Natural killer cell (primary cell): Measurements from ENCODE around the gene PABPC3. TPM values are rescaled to one million over a fixed set of nuclear protein-coding genes. Genes with fewer than 3 reads are reported as not detected.

ENCODE experiments used
- ATAC-seq, 3 donors: fragments of 150-1000 bp in 2 of 3; fragments of 200-7000 bp in 1 of 3; cut with Tn5 transposase; 1 replicate in 1 of 3; 2 replicates in 2 of 3; pipeline ENCODE4 v1.10.0; 2021; ENCODE audit warnings: mild to moderate bottlenecking in 2 of 3, moderate library complexity in 2 of 3
- DNase-seq, 2 donors: peaks; one replicate each; pipeline versions ENCODE4 v3.0.0 to v3.0.0-alpha.2; 2013 to 2021; ENCODE audit warnings: mixed read lengths in 1 of 2
- H3K27ac ChIP-seq: one replicate; pipeline ENCODE4 v1.5.1; 2013; ENCODE audit warnings: mild to moderate bottlenecking, low read length
- H3K27me3 ChIP-seq: one replicate; pipeline ENCODE4 v1.6.1; 2013; ENCODE audit warnings: low read length; ENCODE audit not compliant: control insufficient read depth, insufficient read depth
- H3K36me3 ChIP-seq: one replicate; pipeline ENCODE4 v1.6.1; 2013; ENCODE audit warnings: low read length; ENCODE audit not compliant: control insufficient read depth, insufficient read depth
- H3K4me1 ChIP-seq: one replicate; pipeline ENCODE4 v1.6.1; 2013; ENCODE audit warnings: low read length; ENCODE audit not compliant: control insufficient read depth, insufficient read depth
- H3K4me3 ChIP-seq: one replicate; pipeline ENCODE4 v1.5.1; 2013; ENCODE audit warnings: low read length
- H3K9me3 ChIP-seq: one replicate; pipeline ENCODE4 v1.6.1; 2013; ENCODE audit warnings: low read length; ENCODE audit not compliant: control insufficient read depth, insufficient read depth
- H3K27ac Mint-ChIP-seq, 2 donors: one replicate each; pipeline ENCODE4 v1.8.0; 2022; ENCODE audit warnings: mild to moderate bottlenecking in 2 of 2, mixed read lengths in 2 of 2, moderate library complexity in 1 of 2
- H3K27me3 Mint-ChIP-seq, 2 donors: one replicate each; pipeline ENCODE4 v1.8.0; 2022; ENCODE audit warnings: low read depth in 2 of 2, mixed read lengths in 2 of 2
- H3K36me3 Mint-ChIP-seq: one replicate; pipeline ENCODE4 v1.8.0; 2022; ENCODE audit warnings: mixed read lengths
- H3K4me1 Mint-ChIP-seq, 2 donors: one replicate each; pipeline ENCODE4 v1.8.0; 2022; ENCODE audit warnings: mixed read lengths in 2 of 2
- H3K4me3 Mint-ChIP-seq: one replicate; pipeline ENCODE4 v1.8.0; 2022; ENCODE audit warnings: mild to moderate bottlenecking, moderate library complexity, mixed read lengths
- H3K9me3 Mint-ChIP-seq, 2 donors: one replicate each; pipeline ENCODE4 v1.8.0; 2022; ENCODE audit warnings: mixed read lengths in 2 of 2
- CTCF ChIP-seq: fragments of 200-600 bp; IDR thresholded peaks from one replicate; pipeline ENCODE4 v1.8.0; 2022; ENCODE audit warnings: antibody characterized with exemption
- WGBS: methylation state at CpG from one replicate; pipeline ENCODE4 v1.1.7; 2013; ENCODE audit warnings: missing lambda C conversion rate; ENCODE audit not compliant: insufficient coverage; 5-methylcytosine and 5-hydroxymethylcytosine counted together
- intact Hi-C: fragments of 100-400 bp; cut with micrococcal nuclease; formaldehyde crosslinking; loops from one replicate; pipeline ENCODE4 v1.14.2; 2022
- total RNA-seq, 4 donors: library from RNA; stranded (reverse); fragments of 120-200 nt in 1 of 4; gene quantifications; one replicate each; pipeline versions ENCODE4 v1.2.3 to v1.2.4, GENCODE V29; 2013 to 2022

PABPC3 gene
- total RNA-seq, 3 donors from 2014 or later (not counting 1 experiment from before 2014, with no cell fraction given) = 0.18 to 0.21 (median 0.20) TPM

GRCh38 chr13:25085125-25085742, 10.7 kb upstream of the PABPC3 start:
- Histone ChIP-seq H3K9me3 (no peaks in the 10 kb centered on the region), H3K4me1 (no peaks in the 10 kb centered on the region), H3K27me3 (no peaks in the 10 kb centered on the region), H3K4me3 (no peak overlapping the region), H3K27ac (no peak overlapping the region), H3K36me3 (no peaks in the 10 kb centered on the region)
- H3K36me3 Mint-ChIP-seq = no peaks in the 10 kb centered on the region
- H3K27ac Mint-ChIP-seq = no peak overlapping the region
- no peaks in the 10 kb centered on the region for H3K9me3 Mint-ChIP-seq
- DNase-seq (peak in 1 of 2 donors; percentile 11), ATAC-seq (no peak)
- H3K4me3 Mint-ChIP-seq = no peak overlapping the region
- WGBS = 62% methylated on average over 6 of the region's 6 CpGs
- no peaks in the 10 kb centered on the region for H3K4me1 Mint-ChIP-seq
- peak; percentile 22 for TF ChIP-seq CTCF
- intact Hi-C loops = no loop called here
- H3K27me3 Mint-ChIP-seq = peaks cover 8 to 18% of the 10 kb centered on the region in 2 donors

- 76% methylated on average over 8 of the region's 10 CpGs for WGBS
- intact Hi-C loops = no loop called here
- DNase-seq = no peak
These were observed 7.2 kb upstream of the PABPC3 start for GRCh38 chr13:25088562-25089221.

GRCh38 chr13:25097426-25097825, 1.5 kb downstream of the PABPC3 start:
- peaks cover 22 to 38% of the 10 kb centered on the region in 2 donors for H3K27me3 Mint-ChIP-seq
- H3K4me3 Mint-ChIP-seq = no peak overlapping the region
- intact Hi-C loops = no loop called here
- no peaks in the 10 kb centered on the region for H3K4me1 Mint-ChIP-seq
- DNase-seq (no peak), ATAC-seq (peak in 1 of 3 donors; percentile 35)
- H3K4me1 ChIP-seq = no peaks in the 10 kb centered on the region
- no peak overlapping the region for H3K4me3 ChIP-seq
- no peaks in the 10 kb centered on the region for H3K36me3 ChIP-seq
- 83% methylated on average over 13 of the region's 13 CpGs for WGBS
- H3K9me3 ChIP-seq = no peaks in the 10 kb centered on the region
- H3K27ac Mint-ChIP-seq = no peak overlapping the region
- no peaks in the 10 kb centered on the region for H3K36me3 Mint-ChIP-seq
- no peak overlapping the region for H3K27ac ChIP-seq
- TF ChIP-seq CTCF = no peak
- no peaks in the 10 kb centered on the region for H3K9me3 Mint-ChIP-seq
- H3K27me3 ChIP-seq = peaks cover 2% of the 10 kb centered on the region

More at GRCh38 chr13:25088562-25089221, 7.2 kb upstream of the PABPC3 start:
- no peak overlapping the region for H3K4me3 Mint-ChIP-seq
- Histone ChIP-seq H3K27me3 (no peaks in the 10 kb centered on the region), H3K9me3 (no peaks in the 10 kb centered on the region), H3K27ac (no peak overlapping the region), H3K4me1 (no peaks in the 10 kb centered on the region), H3K36me3 (no peaks in the 10 kb centered on the region), H3K4me3 (no peak overlapping the region)
- no peaks in the 10 kb centered on the region for H3K9me3 Mint-ChIP-seq
- H3K4me1 Mint-ChIP-seq = no peaks in the 10 kb centered on the region
- no peak for TF ChIP-seq CTCF
- no peak overlapping the region for H3K27ac Mint-ChIP-seq
- ATAC-seq = no peak
- H3K27me3 Mint-ChIP-seq = peaks cover 13 to 14% of the 10 kb centered on the region in 2 donors
- no peaks in the 10 kb centered on the region for H3K36me3 Mint-ChIP-seq
